MM.1S (cell line): ENCODE results near the gene TNK1.

Source experiments
- DNase-seq: peaks from one replicate; pipeline ENCODE4 v3.0.0-alpha.2; 2015
- H2AFZ ChIP-seq: fragments of 300-600 bp; sonication (generic); 2 replicates; pipeline ENCODE4 v1.6.0; 2016; ENCODE audit warnings: antibody characterized with exemption, low read length
- H3F3A ChIP-seq: fragments of 300-600 bp; sonication (generic); 2 replicates; pipeline ENCODE4 v1.6.1; 2016; ENCODE audit warnings: mild to moderate bottlenecking, antibody characterized with exemption, low read length, moderate library complexity, mixed read lengths; ENCODE audit not compliant: insufficient read depth
- H3K27ac ChIP-seq: fragments of 300-600 bp; sonication (generic); 2 replicates; pipeline ENCODE4 v1.5.1; 2016; ENCODE audit warnings: mild to moderate bottlenecking, low read length
- H3K27me3 ChIP-seq: fragments of 300-600 bp; sonication (generic); replicated peaks from 2 replicates; pipeline ENCODE4 v1.6.0; 2016; ENCODE audit warnings: low read length; ENCODE audit not compliant: insufficient read depth
- H3K36me3 ChIP-seq: fragments of 300-600 bp; sonication (generic); replicated peaks from 2 replicates; pipeline ENCODE4 v1.6.1; 2016; ENCODE audit warnings: mild to moderate bottlenecking, low read length, mixed read lengths; ENCODE audit not compliant: insufficient read depth
- H3K4me1 ChIP-seq: fragments of 300-600 bp; sonication (generic); 2 replicates; pipeline ENCODE4 v1.6.1; 2016; ENCODE audit warnings: low read length, mixed read lengths
- H3K4me2 ChIP-seq: fragments of 300-600 bp; sonication (generic); 2 replicates; pipeline ENCODE4 v1.6.0; 2016; ENCODE audit warnings: low read depth, low read length
- H3K4me3 ChIP-seq: fragments of 300-600 bp; sonication (generic); 2 replicates; pipeline ENCODE4 v1.5.1; 2016; ENCODE audit warnings: low read length, mixed read lengths
- H3K79me2 ChIP-seq: fragments of 300-600 bp; sonication (generic); 2 replicates; pipeline ENCODE4 v1.6.1; 2016; ENCODE audit warnings: mixed run types, low read length, mixed read lengths
- H3K9ac ChIP-seq: fragments of 300-600 bp; sonication (generic); 2 replicates; pipeline ENCODE4 v1.6.1; 2016; ENCODE audit warnings: low read length, mixed read lengths
- H3K9me2 ChIP-seq: fragments of 300-600 bp; sonication (generic); replicated peaks from 2 replicates; pipeline ENCODE4 v1.6.1; 2016; ENCODE audit warnings: mild to moderate bottlenecking, low read length, mixed read lengths; ENCODE audit not compliant: insufficient read depth
- H3K9me3 ChIP-seq: fragments of 300-600 bp; sonication (generic); replicated peaks from 2 replicates; pipeline ENCODE4 v1.6.1; 2016; ENCODE audit warnings: mild to moderate bottlenecking, low read length, mixed read lengths; ENCODE audit not compliant: insufficient read depth
- H4K20me1 ChIP-seq: fragments of 300-600 bp; sonication (generic); 2 replicates; pipeline ENCODE4 v1.6.1; 2016; ENCODE audit warnings: mild to moderate bottlenecking, low read length, moderate library complexity, mixed read lengths; ENCODE audit not compliant: insufficient read depth
- EZH2 ChIP-seq: fragments of 300-600 bp; sonication (generic); optimal IDR thresholded peaks from 2 replicates; pipeline ENCODE3; 2017; ENCODE audit warnings: low read depth, mild to moderate bottlenecking, antibody characterized with exemption, low read length, mixed read lengths
- EZH2phosphoT487 ChIP-seq: fragments of 300-600 bp; sonication (generic); IDR thresholded peaks from 2 replicates; pipeline ENCODE4 v1.6.1; 2018; ENCODE audit warnings: antibody characterized with exemption, low read length
- TF ChIP-seq, protein P1 (sequence below): fragments of 300-600 bp; sonication (generic); IDR thresholded peaks from 2 replicates; pipeline ENCODE4 v1.5.1; 2016; ENCODE audit warnings: antibody characterized with exemption, low read length, mixed read lengths

TNK1 gene

DNA sequence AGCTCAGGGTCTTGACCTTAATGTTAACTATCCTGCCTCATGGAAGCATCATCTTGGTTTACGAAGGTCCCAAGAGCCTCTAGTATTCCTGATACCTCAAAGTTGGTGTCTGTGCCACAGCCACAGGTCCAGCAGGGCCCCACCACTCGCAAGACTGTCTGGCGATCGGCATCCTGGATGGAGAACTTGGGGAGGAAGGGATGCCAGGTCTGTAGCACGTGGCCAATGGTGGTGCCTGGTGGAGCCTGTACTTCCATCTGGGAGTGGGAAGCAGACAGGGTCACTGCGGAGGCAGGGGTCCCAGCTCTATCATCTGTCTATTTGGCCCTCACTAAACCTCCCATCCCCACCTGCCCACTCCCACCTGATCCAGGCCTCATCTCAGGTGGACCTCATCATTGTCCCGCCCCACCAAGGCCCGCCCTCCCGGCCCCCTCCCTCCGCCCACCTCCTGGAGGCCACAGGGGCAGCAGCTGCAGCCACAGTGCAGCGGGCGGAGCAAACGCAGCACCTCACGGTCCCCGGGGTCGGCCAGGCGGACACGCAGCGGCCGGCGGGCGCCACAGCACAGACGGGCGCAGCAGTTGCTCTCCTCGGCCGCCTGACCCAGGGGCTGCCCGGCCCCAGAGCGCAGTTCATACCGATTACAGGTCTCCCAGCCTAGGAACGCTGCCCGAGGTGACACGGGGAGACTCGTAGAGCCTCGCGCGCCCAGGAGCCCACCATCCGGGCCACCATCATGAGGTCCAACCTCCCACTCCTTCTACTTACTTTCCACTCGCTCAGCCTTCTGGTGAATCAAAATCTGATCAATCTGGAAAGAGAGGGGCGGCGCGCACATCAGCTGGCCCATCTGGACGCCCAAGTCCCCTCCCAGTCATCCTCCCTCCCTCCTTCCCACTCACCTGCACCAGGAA lies 12.1 kb downstream of the TNK1 start:
- H3K4me3 ChIP-seq, result 0 out of 2 replicates have a peak overlapping the region, but pooled peaks have one; percentile 85
- H3K27me3 ChIP-seq, result no peaks in the 10 kb centered on the region
- no peaks in the 10 kb centered on the region for H3K79me2 ChIP-seq
- no peaks in the 10 kb centered on the region for H3K36me3 ChIP-seq
- TF ChIP-seq, protein P1, sequence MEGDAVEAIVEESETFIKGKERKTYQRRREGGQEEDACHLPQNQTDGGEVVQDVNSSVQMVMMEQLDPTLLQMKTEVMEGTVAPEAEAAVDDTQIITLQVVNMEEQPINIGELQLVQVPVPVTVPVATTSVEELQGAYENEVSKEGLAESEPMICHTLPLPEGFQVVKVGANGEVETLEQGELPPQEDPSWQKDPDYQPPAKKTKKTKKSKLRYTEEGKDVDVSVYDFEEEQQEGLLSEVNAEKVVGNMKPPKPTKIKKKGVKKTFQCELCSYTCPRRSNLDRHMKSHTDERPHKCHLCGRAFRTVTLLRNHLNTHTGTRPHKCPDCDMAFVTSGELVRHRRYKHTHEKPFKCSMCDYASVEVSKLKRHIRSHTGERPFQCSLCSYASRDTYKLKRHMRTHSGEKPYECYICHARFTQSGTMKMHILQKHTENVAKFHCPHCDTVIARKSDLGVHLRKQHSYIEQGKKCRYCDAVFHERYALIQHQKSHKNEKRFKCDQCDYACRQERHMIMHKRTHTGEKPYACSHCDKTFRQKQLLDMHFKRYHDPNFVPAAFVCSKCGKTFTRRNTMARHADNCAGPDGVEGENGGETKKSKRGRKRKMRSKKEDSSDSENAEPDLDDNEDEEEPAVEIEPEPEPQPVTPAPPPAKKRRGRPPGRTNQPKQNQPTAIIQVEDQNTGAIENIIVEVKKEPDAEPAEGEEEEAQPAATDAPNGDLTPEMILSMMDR, result no peak
- TF ChIP-seq EZH2phosphoT487 (no peak), EZH2 (no peak)
- H3K9me2 ChIP-seq, result no peaks in the 10 kb centered on the region
- no peak overlapping the region; the same call in 1 of the 2 replicates for H2AFZ ChIP-seq
- 0 out of 2 replicates have a peak, but pooled peaks cover 3% of the 10 kb centered on the region for H3K4me1 ChIP-seq
- H3K27ac ChIP-seq, result no peak overlapping the region
- peaks cover 6% of the 10 kb centered on the region; the same call in 1 of the 2 replicates for H3F3A ChIP-seq
- H4K20me1 ChIP-seq, result no peaks in the 10 kb centered on the region
- no peak for DNase-seq
- H3K9me3 ChIP-seq, result no peaks in the 10 kb centered on the region
- no peak overlapping the region for H3K9ac ChIP-seq
- H3K4me2 ChIP-seq, result peak overlapping the region; percentile 100

DNA sequence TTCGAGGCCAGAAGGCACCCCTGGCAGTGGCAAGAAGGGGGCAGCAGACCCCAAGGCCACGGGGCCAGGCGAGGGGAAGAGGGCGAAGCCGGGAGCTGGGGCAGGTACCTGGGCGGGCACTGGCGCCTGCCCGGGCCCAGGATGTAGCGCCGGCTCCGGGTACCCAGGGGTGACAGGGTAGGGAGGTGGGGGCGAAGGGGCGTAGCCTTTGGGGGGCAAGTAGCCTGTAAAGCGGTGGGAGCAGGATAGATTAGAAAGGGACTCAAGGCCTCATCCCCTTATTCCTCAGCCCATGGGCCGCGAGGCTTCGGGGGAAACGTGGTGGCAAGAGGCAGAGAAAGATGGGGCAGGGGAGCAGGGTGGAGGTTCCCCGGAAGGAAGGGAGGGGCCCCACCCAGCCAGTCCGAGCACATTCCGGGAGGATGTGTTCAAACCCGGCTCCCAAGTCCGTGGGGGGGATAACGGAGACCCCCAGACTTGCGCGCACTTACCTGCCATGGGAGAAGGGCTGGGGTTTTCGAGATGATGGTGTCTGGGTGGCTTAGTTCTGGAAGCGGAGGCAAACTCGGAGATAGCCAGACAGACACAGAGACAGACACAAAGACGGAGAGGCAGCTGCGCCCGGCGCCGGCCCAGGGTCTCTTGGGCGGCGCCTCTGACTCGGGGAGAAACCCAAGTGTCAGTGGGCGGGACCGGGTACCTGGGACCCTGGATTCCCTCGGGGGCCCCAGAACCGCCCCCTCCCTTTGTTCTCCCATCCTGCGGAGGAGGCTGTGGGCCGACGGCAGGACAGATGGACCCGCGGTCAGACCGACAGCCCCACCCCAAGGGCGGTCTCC lies 12.9 kb downstream of the TNK1 start:
- no peaks in the 10 kb centered on the region for H3K9me3 ChIP-seq
- H3F3A ChIP-seq, result peaks cover 6% of the 10 kb centered on the region; the same call in 1 of the 2 replicates
- no peaks in the 10 kb centered on the region for H3K36me3 ChIP-seq
- H3K4me2 ChIP-seq, result peak overlapping the region; percentile 100
- peak; percentile 57 for DNase-seq
- no peaks in the 10 kb centered on the region for H4K20me1 ChIP-seq
- no peaks in the 10 kb centered on the region for H3K79me2 ChIP-seq
- no peaks in the 10 kb centered on the region for H3K9me2 ChIP-seq
- no peak for TF ChIP-seq EZH2
- TF ChIP-seq, protein P1, result no peak
- TF ChIP-seq EZH2phosphoT487, result no peak
- no peaks in the 10 kb centered on the region for H3K27me3 ChIP-seq
- peak overlapping the region; percentile 93 for H2AFZ ChIP-seq
- H3K27ac ChIP-seq, result peak overlapping the region; percentile 61; the same call in 1 of the 2 replicates
- H3K4me1 ChIP-seq, result 0 out of 2 replicates have a peak, but pooled peaks cover 3% of the 10 kb centered on the region
- peak overlapping the region; percentile 85 for H3K4me3 ChIP-seq
- H3K9ac ChIP-seq, result peak overlapping the region; percentile 58; the same call in 1 of the 2 replicates

DNA sequence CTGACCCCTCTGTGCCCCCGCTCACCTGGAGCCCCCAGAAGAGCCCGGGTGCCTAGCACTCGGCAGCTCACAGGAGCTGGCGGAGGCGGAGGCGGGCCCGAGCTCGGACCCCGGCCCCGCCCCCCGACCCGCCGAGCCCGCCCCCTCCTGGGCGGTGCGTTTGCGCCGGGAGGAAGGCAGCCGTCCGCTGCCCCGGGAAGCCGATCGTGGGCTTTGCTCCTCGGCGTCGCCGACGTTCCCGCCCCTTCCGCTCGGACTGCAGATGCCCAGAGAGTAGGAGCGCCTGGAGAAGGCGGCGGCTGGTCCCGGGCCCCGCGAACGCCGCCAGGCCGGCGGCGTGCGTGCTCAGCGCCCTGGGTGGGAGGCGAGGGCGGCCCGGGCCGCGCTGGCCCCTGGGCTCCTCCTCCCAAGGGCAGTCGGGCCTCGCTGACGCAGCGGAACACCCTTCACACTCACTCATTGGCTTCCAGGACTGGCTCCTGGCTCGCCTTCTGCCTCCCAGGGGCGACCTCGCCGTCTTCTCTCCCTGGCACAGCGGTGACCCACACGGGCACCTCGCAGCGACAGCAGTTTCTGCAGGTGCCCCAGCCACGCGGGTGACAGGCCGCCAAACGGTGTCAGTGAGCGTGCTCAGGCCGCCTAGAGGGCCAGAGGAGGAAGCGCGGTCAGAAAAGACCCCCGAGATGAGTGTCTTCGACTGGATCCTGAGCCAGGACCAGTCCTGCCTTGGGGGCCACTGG lies 13.7 kb downstream of the TNK1 start, which contains the start of gene PLSCR3:
Gene PLSCR3 (minus strand): TSS at position 74 of the 740 bp plus-strand sequence. CDS start 415 bp downstream, outside the sequence.
- Histone ChIP-seq H3K9ac (peak within 1 kb of the TSS; percentile 58; the same call in 1 of the 2 replicates), H3F3A (peaks cover 6% of the 10 kb centered on the region; the same call in 1 of the 2 replicates), H3K36me3 (no peaks in the 10 kb centered on the region), H2AFZ (peak within 1 kb of the TSS; percentile 93), H3K9me3 (no peaks in the 10 kb centered on the region), H3K27ac (peak within 1 kb of the TSS; percentile 61; the same call in 1 of the 2 replicates), H3K79me2 (no peaks in the 10 kb centered on the region), H4K20me1 (no peaks in the 10 kb centered on the region), H3K4me3 (peak within 1 kb of the TSS; percentile 85), H3K9me2 (no peaks in the 10 kb centered on the region), H3K27me3 (no peaks in the 10 kb centered on the region), H3K4me1 (0 out of 2 replicates have a peak, but pooled peaks cover 3% of the 10 kb centered on the region), H3K4me2 (peak within 1 kb of the TSS; percentile 100)
- TF ChIP-seq, protein P1, result peak; percentile 49
- TF ChIP-seq EZH2phosphoT487 (no peak), EZH2 (no peak)
- DNase-seq, result peak; percentile 85
